ENCODE results near the gene BRPF3. TPM values are rescaled to one million over a fixed set of nuclear protein-coding genes. Genes with fewer than 3 reads are reported as not detected.

BRPF3 gene
- total and polyA plus RNA-seq, 2 donors: 15.3 to 17.5 TPM

- Histone ChIP-seq H3K4me1 (ENCODE audit: insufficient read depth) (no peaks in the 10 kb centered on the region), H3K27ac (ENCODE audit: low read depth) (no peak overlapping the region), H3K36me3 (ENCODE audit: insufficient read depth) (no peaks in the 10 kb centered on the region), H3K4me3 (ENCODE audit: low read depth, low read length) (no peak overlapping the region)
- no peak for DNase-seq (ENCODE audit: extremely low spot score)
Measured at GRCh38 chr6:36184311-36184710, 12.2 kb upstream of the BRPF3 start.

GRCh38 chr6:36186199-36186598, 10.3 kb upstream of the BRPF3 start:
- H3K36me3 ChIP-seq (ENCODE audit: insufficient read depth): no peaks in the 10 kb centered on the region
- no peak for DNase-seq (ENCODE audit: extremely low spot score)
- WGBS: 90% methylated on average over 2 of the region's 2 CpGs
- H3K27ac ChIP-seq (ENCODE audit: low read depth): no peak overlapping the region
- H3K4me3 ChIP-seq (ENCODE audit: low read depth, low read length): no peak overlapping the region
- no peaks in the 10 kb centered on the region for H3K4me1 ChIP-seq (ENCODE audit: insufficient read depth)

DNA sequence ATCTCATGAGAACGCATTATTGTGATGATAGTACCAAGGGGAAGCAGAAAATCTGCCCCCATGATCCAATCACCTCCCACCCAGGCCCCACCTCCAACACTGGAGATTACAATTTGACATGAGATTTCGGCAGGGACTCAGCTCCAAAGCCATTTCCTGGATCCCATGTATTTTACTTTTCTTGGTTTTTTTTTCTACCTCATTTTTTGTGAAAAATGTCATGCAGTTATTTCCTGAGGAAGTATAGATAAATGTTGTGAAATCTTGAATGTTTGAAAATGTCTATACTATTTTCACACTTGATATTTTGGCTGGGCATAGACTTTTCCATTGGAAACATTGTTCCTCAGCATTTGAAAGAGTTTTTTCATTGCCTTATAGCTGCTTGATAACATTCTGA, 9.1 kb upstream of the BRPF3 start:
- no peak overlapping the region for H3K4me3 ChIP-seq (ENCODE audit: low read depth, low read length)
- 81% methylated on average over 2 of the region's 2 CpGs for WGBS
- no peaks in the 10 kb centered on the region for H3K36me3 ChIP-seq (ENCODE audit: insufficient read depth)
- H3K27ac ChIP-seq (ENCODE audit: low read depth): no peak overlapping the region
- no peak for DNase-seq (ENCODE audit: extremely low spot score)
- no peaks in the 10 kb centered on the region for H3K4me1 ChIP-seq (ENCODE audit: insufficient read depth)

DNA sequence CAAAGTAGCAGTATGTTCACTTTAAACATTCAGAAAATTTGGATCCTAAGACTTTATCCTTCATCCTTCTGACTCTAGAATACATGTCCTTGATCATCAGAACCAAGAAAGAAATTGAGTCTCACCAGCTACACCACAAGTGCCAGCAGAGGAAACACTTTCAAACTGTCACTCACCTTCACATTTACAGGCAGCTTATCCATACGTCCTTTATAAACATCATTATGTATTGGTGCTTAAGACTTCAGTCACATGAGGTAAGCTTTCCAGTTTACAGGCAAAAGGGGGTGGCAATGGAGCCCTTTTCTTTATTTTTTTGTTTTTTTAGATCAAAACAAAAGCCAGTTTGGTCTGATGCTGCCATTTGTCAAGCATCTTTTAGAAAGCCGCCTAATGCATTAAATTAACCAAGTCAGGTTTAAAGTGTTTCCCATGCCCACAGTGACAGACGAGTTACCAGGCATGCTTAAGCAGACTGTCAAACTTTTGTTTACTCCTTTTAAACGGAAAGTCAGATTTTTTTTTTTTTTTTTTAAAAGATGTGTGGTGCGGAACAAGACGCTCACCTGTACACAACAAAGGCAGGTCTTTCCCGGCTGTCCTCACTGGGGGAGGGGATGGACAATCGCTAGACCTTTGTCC, 952 bp upstream of the BRPF3 start:
- DNase-seq (ENCODE audit: extremely low spot score): peak; percentile 4
- no peaks in the 10 kb centered on the region for H3K4me1 ChIP-seq (ENCODE audit: insufficient read depth)
- 29% methylated on average over 8 of the region's 8 CpGs for WGBS
- H3K4me3 ChIP-seq (ENCODE audit: low read depth, low read length): peak overlapping the region; percentile 94
- peak overlapping the region; percentile 98 for H3K27ac ChIP-seq (ENCODE audit: low read depth)
- no peaks in the 10 kb centered on the region for H3K36me3 ChIP-seq (ENCODE audit: insufficient read depth)

- H3K27ac ChIP-seq (ENCODE audit: low read depth): peak overlapping the region; percentile 98
- peak; percentile 94 for DNase-seq (ENCODE audit: extremely low spot score)
- no peaks in the 10 kb centered on the region for H3K36me3 ChIP-seq (ENCODE audit: insufficient read depth)
- under 1% methylated on average over 58 of the region's 58 CpGs for WGBS
- H3K4me3 ChIP-seq (ENCODE audit: low read depth, low read length): peak overlapping the region; percentile 94
- no peaks in the 10 kb centered on the region for H3K4me1 ChIP-seq (ENCODE audit: insufficient read depth)
Measured at GRCh38 chr6:36196880-36197548, 470 bp downstream of the BRPF3 start.

DNA sequence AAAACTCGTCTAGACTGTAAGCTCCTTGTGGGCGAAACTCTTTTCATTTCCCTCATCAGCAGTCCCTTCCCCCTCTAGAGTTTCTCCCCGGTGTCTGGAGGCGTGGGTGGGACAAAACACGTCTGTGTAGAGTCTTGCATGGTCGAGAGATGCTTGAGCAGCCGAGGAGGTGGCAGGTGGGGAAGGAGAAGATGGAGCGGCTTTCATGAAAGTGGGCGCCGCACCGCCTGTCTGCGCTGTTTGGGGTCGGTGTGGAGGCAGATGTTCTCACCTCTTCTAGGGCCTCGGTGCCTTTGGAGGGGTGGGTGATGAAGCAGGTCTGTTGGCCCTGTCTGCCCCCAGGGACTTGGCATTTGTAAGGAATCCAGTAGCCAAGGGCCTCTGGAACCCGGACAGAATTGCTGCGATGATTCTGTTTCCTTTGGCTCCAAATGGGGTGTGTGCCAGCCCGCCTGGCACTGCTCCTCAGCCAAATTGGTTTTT, 1.2 kb downstream of the BRPF3 start:
- DNase-seq (ENCODE audit: extremely low spot score): no peak
- Histone ChIP-seq H3K27ac (ENCODE audit: low read depth) (no peak overlapping the region), H3K36me3 (ENCODE audit: insufficient read depth) (no peaks in the 10 kb centered on the region), H3K4me1 (ENCODE audit: insufficient read depth) (no peaks in the 10 kb centered on the region), H3K4me3 (ENCODE audit: low read depth, low read length) (peak overlapping the region; percentile 94)
- WGBS: 63% methylated on average over 17 of the region's 17 CpGs

DNA sequence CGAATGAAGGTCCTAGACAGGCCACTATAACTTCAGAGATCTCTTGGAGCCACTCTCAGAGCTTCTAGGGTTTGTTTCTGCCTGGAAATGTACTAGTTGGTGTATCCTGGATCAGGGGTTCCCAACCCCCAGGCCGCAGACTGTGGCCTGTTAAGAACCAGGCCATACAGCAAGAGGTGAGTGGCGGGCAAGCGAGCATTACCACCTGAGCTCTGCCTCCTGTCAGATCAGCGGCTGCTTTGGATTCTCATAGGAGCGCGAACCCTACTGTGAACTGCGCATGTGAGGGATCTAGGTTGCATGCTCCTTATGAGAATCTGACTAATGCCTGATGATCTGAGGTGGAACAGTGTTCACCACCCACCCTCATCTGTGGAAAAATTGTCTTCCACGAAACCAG, 2.4 kb downstream of the BRPF3 start:
- WGBS: 99% methylated on average over 9 of the region's 9 CpGs
- H3K4me3 ChIP-seq (ENCODE audit: low read depth, low read length): no peak overlapping the region
- H3K27ac ChIP-seq (ENCODE audit: low read depth): no peak overlapping the region
- no peaks in the 10 kb centered on the region for H3K4me1 ChIP-seq (ENCODE audit: insufficient read depth)
- no peak for DNase-seq (ENCODE audit: extremely low spot score)
- H3K36me3 ChIP-seq (ENCODE audit: insufficient read depth): no peaks in the 10 kb centered on the region

GRCh38 chr6:36200154-36200891, 3.8 kb downstream of the BRPF3 start:
- H3K36me3 ChIP-seq (ENCODE audit: insufficient read depth): no peaks in the 10 kb centered on the region
- H3K4me3 ChIP-seq (ENCODE audit: low read depth, low read length): no peak overlapping the region
- 97% methylated on average over 19 of the region's 19 CpGs for WGBS
- H3K4me1 ChIP-seq (ENCODE audit: insufficient read depth): no peaks in the 10 kb centered on the region
- DNase-seq (ENCODE audit: extremely low spot score): no peak
- H3K27ac ChIP-seq (ENCODE audit: low read depth): no peak overlapping the region

- H3K4me1 ChIP-seq (ENCODE audit: insufficient read depth): no peaks in the 10 kb centered on the region
- no peaks in the 10 kb centered on the region for H3K36me3 ChIP-seq (ENCODE audit: insufficient read depth)
- 97% methylated on average over 15 of the region's 15 CpGs for WGBS
- H3K4me3 ChIP-seq (ENCODE audit: low read depth, low read length): no peak overlapping the region
- DNase-seq (ENCODE audit: extremely low spot score): no peak
- no peak overlapping the region for H3K27ac ChIP-seq (ENCODE audit: low read depth)
Measured at GRCh38 chr6:36200998-36201596, 4.6 kb downstream of the BRPF3 start.

DNA sequence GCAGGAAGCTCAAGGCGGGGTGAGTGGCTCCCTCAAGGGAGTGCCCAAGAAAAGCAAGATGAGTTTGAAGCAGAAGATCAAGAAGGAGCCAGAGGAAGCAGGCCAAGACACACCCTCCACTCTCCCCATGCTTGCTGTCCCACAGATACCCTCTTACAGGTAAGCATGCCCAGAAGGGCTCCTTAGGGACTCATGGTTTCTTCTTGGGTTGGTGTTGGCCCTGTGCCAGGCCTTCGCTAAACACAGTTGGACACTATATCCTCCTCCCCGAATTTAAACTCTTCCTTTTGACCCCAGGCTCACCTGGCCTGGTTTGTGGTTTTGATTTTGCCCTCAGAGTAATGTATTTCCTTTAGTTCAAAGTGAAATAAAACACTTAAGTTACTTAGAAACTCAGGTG, 5.1 kb downstream of the BRPF3 start:
- Histone ChIP-seq H3K4me3 (ENCODE audit: low read depth, low read length) (no peak overlapping the region), H3K27ac (ENCODE audit: low read depth) (no peak overlapping the region), H3K4me1 (ENCODE audit: insufficient read depth) (no peaks in the 10 kb centered on the region), H3K36me3 (ENCODE audit: insufficient read depth) (no peaks in the 10 kb centered on the region)
- 64% methylated on average over 3 of the region's 3 CpGs for WGBS
- no peak for DNase-seq (ENCODE audit: extremely low spot score)

- WGBS: 96% methylated on average over 4 of the region's 4 CpGs
- H3K4me1 ChIP-seq (ENCODE audit: insufficient read depth): no peaks in the 10 kb centered on the region
Measured at GRCh38 chr6:36202101-36202500, 5.6 kb downstream of the BRPF3 start.

GRCh38 chr6:36204068-36204753, 7.7 kb downstream of the BRPF3 start:
- DNase-seq (ENCODE audit: extremely low spot score): no peak
- H3K4me3 ChIP-seq (ENCODE audit: low read depth, low read length): no peak overlapping the region
- WGBS: 84% methylated on average over 10 of the region's 10 CpGs
- H3K27ac ChIP-seq (ENCODE audit: low read depth): no peak overlapping the region
- no peaks in the 10 kb centered on the region for H3K4me1 ChIP-seq (ENCODE audit: insufficient read depth)
- peaks cover 3% of the 10 kb centered on the region for H3K36me3 ChIP-seq (ENCODE audit: insufficient read depth)

More at GRCh38 chr6:36202101-36202500, 5.6 kb downstream of the BRPF3 start:
- H3K4me3 ChIP-seq (ENCODE audit: low read depth, low read length): no peak overlapping the region
- DNase-seq (ENCODE audit: extremely low spot score): no peak
- H3K27ac ChIP-seq (ENCODE audit: low read depth): no peak overlapping the region
- H3K36me3 ChIP-seq (ENCODE audit: insufficient read depth): no peaks in the 10 kb centered on the region

DNA sequence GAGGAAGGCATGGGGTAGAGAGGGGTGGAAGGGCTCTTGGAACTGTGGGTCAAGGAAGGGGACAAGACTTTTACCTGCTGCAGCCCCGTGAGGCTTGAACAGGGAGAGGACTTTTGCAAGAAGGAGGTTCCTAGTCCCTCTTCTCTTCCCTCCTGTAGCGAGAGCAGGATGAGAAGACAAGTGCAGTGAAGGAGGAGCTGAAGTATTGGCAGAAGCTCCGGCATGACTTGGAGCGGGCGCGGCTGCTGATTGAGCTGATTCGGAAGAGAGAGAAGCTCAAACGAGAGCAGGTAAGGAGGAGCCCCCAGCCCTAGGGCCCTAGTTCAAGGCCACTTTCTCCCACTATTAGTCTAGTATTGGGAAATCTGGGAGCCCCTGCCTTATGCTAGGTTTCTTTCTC, 10.6 kb downstream of the BRPF3 start:
- no peak overlapping the region for H3K4me3 ChIP-seq (ENCODE audit: low read depth, low read length)
- DNase-seq (ENCODE audit: extremely low spot score): no peak
- H3K4me1 ChIP-seq (ENCODE audit: insufficient read depth): no peaks in the 10 kb centered on the region
- WGBS: 91% methylated on average over 8 of the region's 8 CpGs
- no peak overlapping the region for H3K27ac ChIP-seq (ENCODE audit: low read depth)
- peaks cover 7% of the 10 kb centered on the region for H3K36me3 ChIP-seq (ENCODE audit: insufficient read depth)

All from urinary bladder (tissue), 4 donors.